K562 (cell line): ENCODE results near the gene BROX. TPM values are rescaled to one million over a fixed set of nuclear protein-coding genes. Genes with fewer than 3 reads are reported as not detected.

ENCODE experiments used
- CBFA2T2 ChIP-seq: fragments of 450-650 bp; conservative IDR thresholded peaks from 2 replicates; pipeline ENCODE4 v1.6.1; 2017; ENCODE audit warnings: mild to moderate bottlenecking
- CSDE1 ChIP-seq, 2 experiments: fragments of 450-650 bp; IDR thresholded peaks; 2 replicates each; pipeline ENCODE4 v1.6.1; 2016; ENCODE audit warnings: mild to moderate bottlenecking in 1 of 2
- DDX20 ChIP-seq: fragments of 450-650 bp; IDR thresholded peaks from 2 replicates; pipeline ENCODE4 v1.6.1; 2016; ENCODE audit warnings: missing genetic modification characterization, low read depth, mild to moderate bottlenecking, missing compliant biosample characterization, moderate library complexity
- DPF2 ChIP-seq: fragments of 450-650 bp; IDR thresholded peaks from 2 replicates; pipeline ENCODE4 v1.6.1; 2016
- FOXA3 ChIP-seq, 2 experiments: fragments of 450-650 bp in 1 of 2; sonication (generic) in 1 of 2; formaldehyde crosslinking; IDR thresholded peaks in 1 of 2; conservative IDR thresholded peaks in 1 of 2; 2 replicates each; pipeline versions ENCODE4 v1.4.0 to v1.8.0; 2020 to 2022; ENCODE audit warnings: mild to moderate bottlenecking in 2 of 2, missing genetic modification reagents in 1 of 2
- KLF1 ChIP-seq: fragments of 450-650 bp; IDR thresholded peaks from 2 replicates; pipeline ENCODE4 v1.6.1; 2016; ENCODE audit warnings: missing genetic modification characterization, missing compliant biosample characterization
- KLF6 ChIP-seq: fragments of 250-450 bp; sonication (Bioruptor Pico); IDR thresholded peaks from 2 replicates; pipeline ENCODE4 v1.4.0; 2020; ENCODE audit warnings: mild to moderate bottlenecking, moderate library complexity, borderline replicate concordance
- MTF1 ChIP-seq: fragments of 250-450 bp; sonication (Bioruptor Pico); IDR thresholded peaks from 2 replicates; pipeline ENCODE4 v1.9.0; 2021; ENCODE audit warnings: moderate library complexity, mild to moderate bottlenecking, inconsistent platforms, borderline replicate concordance
- NR4A1 ChIP-seq, 2 experiments: fragments of 250-450 bp in 1 of 2; fragments of 450-650 bp in 1 of 2; sonication (Bioruptor Pico) in 1 of 2; IDR thresholded peaks; 2 replicates each; pipeline versions ENCODE4 v1.4.0 to v1.6.1; 2016 to 2020; ENCODE audit warnings: mild to moderate bottlenecking in 2 of 2, missing compliant biosample characterization in 1 of 2, missing genetic modification characterization in 1 of 2, moderate library complexity in 1 of 2
- RNF2 ChIP-seq: sonication (generic); IDR thresholded peaks from 2 replicates; pipeline ENCODE4 v1.6.1; 2016
- SLC30A9 ChIP-seq: fragments of 250-450 bp; sonication (Bioruptor Pico); IDR thresholded peaks from 2 replicates; pipeline ENCODE4 v1.8.0; 2022; ENCODE audit warnings: mild to moderate bottlenecking, moderate library complexity
- TRIM24 ChIP-seq, 2 experiments: fragments of 450-650 bp; IDR thresholded peaks; 2 replicates each; pipeline ENCODE4 v1.6.1; 2016
- ZBED1 ChIP-seq: IDR thresholded peaks from 2 replicates; pipeline ENCODE4 v1.6.1; 2014
- polyA plus RNA-seq, 8 experiments: library from polyadenylated mRNA; depleted of rRNA in 4 of 8; stranded (reverse) in 5 of 8; unstranded in 3 of 8; fragments of >200 nt; fragmentation: Nextera tagmentation in 2 of 8; fragmentation: Illumina TruSeq in 1 of 8; extraction: Ambion mirVana in 2 of 8; extraction: Trizol in 1 of 8; gene quantifications; 2 replicates each; pipeline versions ENCODE4 v1.2.1 to v1.2.3, GENCODE V29; 2011 to 2014; ENCODE audit warnings: inconsistent platforms in 1 of 8, missing spikeins in 1 of 8
- total RNA-seq, 7 experiments: library from RNA; depleted of rRNA in 6 of 7; stranded (reverse); fragments of >200 nt in 6 of 7; fragmentation: Illumina TruSeq in 2 of 7; extraction: Trizol in 2 of 7; gene quantifications; 2 replicates each; pipeline versions ENCODE4 v1.2.1 to v1.2.3, GENCODE V29; 2011 to 2021; ENCODE audit warnings: low replicate concordance in 1 of 7
- TF ChIP-seq, protein P1 (sequence below): sonication (generic); formaldehyde crosslinking; IDR thresholded peaks from 2 replicates; pipeline ENCODE4 v1.9.0; 2022; ENCODE audit warnings: mild to moderate bottlenecking, missing genetic modification reagents
- TF ChIP-seq, protein P2 (sequence below): fragments of 250-450 bp; sonication (Bioruptor Pico); IDR thresholded peaks from 2 replicates; pipeline ENCODE4 v1.5.0; 2020; ENCODE audit warnings: mild to moderate bottlenecking
- TF ChIP-seq, protein P3 (sequence below): fragments of 450-650 bp; IDR thresholded peaks from 2 replicates; pipeline ENCODE4 v1.6.1; 2016
- TF ChIP-seq, protein P4 (sequence below): fragments of 250-450 bp; sonication (Bioruptor Pico); IDR thresholded peaks from 2 replicates; pipeline ENCODE4 v1.8.0; 2022; ENCODE audit warnings: inconsistent platforms, mild to moderate bottlenecking, moderate library complexity, borderline replicate concordance
- TF ChIP-seq, protein P5 (sequence below): fragments of 450-650 bp; IDR thresholded peaks from 2 replicates; pipeline ENCODE4 v1.6.1; 2018; ENCODE audit not compliant: partially characterized antibody

Gene BROX
- total and polyA plus RNA-seq, 9 of the 15 experiments (the other 6 are each of a cell fraction or from before 2014, with no cell fraction given): 9.4 to 153 (median 45.1) TPM

DNA sequence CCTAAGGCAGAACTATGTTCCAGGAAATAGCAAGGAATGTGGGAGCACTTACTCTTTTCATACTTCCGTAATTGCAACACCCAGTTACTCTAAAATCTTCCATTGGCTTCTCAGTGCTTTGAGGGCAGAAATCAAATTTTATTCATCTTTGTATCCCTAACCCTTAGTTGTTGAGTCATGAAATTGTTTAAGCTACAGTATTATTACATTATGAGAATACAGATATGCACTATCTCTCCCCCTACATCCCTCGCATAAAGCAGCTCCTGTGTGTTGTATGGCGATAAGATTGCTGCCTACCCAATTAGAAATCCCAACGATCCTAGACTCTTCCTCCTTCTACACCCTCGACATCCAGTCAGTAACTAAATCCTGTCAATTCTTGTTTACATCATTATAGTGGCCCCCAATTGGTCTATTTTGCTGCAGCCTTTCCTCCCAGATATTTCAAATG, 2.6 kb upstream of the BROX start (continued):
- TF ChIP-seq, protein P1, sequence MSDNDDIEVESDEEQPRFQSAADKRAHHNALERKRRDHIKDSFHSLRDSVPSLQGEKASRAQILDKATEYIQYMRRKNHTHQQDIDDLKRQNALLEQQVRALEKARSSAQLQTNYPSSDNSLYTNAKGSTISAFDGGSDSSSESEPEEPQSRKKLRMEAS (CRISPR knock-in tag): no peak
- TF ChIP-seq KLF1: no peak
- peak; percentile 89 for TF ChIP-seq DPF2
- peak; percentile 68 to 82; a peak in 3 of 4 replicates for TF ChIP-seq TRIM24 (IDR thresholded peaks at IDR 0.05)
- no peak for TF ChIP-seq SLC30A9 (CRISPR knock-in tag)
- no peak for TF ChIP-seq FOXA3 (CRISPR knock-in tag; conservative IDR thresholded peaks at IDR 0.05 in 1 of 2, IDR thresholded peaks at IDR 0.05 in 1 of 2)
- TF ChIP-seq, protein P2, sequence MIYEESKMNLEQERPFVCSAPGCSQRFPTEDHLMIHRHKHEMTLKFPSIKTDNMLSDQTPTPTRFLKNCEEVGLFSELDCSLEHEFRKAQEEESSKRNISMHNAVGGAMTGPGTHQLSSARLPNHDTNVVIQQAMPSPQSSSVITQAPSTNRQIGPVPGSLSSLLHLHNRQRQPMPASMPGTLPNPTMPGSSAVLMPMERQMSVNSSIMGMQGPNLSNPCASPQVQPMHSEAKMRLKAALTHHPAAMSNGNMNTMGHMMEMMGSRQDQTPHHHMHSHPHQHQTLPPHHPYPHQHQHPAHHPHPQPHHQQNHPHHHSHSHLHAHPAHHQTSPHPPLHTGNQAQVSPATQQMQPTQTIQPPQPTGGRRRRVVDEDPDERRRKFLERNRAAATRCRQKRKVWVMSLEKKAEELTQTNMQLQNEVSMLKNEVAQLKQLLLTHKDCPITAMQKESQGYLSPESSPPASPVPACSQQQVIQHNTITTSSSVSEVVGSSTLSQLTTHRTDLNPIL (CRISPR knock-in tag): no peak
- no peak for TF ChIP-seq DDX20 (tag)
- no peak for TF ChIP-seq RNF2
- TF ChIP-seq, protein P3, sequence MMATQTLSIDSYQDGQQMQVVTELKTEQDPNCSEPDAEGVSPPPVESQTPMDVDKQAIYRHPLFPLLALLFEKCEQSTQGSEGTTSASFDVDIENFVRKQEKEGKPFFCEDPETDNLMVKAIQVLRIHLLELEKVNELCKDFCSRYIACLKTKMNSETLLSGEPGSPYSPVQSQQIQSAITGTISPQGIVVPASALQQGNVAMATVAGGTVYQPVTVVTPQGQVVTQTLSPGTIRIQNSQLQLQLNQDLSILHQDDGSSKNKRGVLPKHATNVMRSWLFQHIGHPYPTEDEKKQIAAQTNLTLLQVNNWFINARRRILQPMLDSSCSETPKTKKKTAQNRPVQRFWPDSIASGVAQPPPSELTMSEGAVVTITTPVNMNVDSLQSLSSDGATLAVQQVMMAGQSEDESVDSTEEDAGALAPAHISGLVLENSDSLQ: peak; percentile 26; the same call in 1 of the 2 replicates
- TF ChIP-seq NR4A1 (CRISPR knock-in tag; IDR thresholded peaks at IDR 0.05): no peak
- no peak for TF ChIP-seq NR4A1 (tag; IDR thresholded peaks at IDR 0.05)
- 0 out of 2 replicates have a peak, but pooled peaks have one; percentile 32 for TF ChIP-seq ZBED1
- no peak for TF ChIP-seq KLF6
- TF ChIP-seq, protein P4, sequence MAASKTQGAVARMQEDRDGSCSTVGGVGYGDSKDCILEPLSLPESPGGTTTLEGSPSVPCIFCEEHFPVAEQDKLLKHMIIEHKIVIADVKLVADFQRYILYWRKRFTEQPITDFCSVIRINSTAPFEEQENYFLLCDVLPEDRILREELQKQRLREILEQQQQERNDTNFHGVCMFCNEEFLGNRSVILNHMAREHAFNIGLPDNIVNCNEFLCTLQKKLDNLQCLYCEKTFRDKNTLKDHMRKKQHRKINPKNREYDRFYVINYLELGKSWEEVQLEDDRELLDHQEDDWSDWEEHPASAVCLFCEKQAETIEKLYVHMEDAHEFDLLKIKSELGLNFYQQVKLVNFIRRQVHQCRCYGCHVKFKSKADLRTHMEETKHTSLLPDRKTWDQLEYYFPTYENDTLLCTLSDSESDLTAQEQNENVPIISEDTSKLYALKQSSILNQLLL: no peak
- TF ChIP-seq, protein P5, sequence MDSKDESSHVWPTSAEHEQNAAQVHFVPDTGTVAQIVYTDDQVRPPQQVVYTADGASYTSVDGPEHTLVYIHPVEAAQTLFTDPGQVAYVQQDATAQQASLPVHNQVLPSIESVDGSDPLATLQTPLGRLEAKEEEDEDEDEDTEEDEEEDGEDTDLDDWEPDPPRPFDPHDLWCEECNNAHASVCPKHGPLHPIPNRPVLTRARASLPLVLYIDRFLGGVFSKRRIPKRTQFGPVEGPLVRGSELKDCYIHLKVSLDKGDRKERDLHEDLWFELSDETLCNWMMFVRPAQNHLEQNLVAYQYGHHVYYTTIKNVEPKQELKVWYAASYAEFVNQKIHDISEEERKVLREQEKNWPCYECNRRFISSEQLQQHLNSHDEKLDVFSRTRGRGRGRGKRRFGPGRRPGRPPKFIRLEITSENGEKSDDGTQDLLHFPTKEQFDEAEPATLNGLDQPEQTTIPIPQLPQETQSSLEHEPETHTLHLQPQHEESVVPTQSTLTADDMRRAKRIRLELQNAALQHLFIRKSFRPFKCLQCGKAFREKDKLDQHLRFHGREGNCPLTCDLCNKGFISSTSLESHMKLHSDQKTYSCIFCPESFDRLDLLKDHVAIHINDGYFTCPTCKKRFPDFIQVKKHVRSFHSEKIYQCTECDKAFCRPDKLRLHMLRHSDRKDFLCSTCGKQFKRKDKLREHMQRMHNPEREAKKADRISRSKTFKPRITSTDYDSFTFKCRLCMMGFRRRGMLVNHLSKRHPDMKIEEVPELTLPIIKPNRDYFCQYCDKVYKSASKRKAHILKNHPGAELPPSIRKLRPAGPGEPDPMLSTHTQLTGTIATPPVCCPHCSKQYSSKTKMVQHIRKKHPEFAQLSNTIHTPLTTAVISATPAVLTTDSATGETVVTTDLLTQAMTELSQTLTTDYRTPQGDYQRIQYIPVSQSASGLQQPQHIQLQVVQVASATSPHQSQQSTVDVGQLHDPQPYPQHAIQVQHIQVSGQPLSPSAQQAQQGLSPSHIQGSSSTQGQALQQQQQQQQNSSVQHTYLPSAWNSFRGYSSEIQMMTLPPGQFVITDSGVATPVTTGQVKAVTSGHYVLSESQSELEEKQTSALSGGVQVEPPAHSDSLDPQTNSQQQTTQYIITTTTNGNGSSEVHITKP: peak; percentile 43
- TF ChIP-seq MTF1 (CRISPR knock-in tag): no peak
- peak; percentile 93 for TF ChIP-seq CBFA2T2
- no peak for TF ChIP-seq CSDE1 (IDR thresholded peaks at IDR 0.05)
